Esophagus muscularis mucosa (tissue), 4 donors: ENCODE measurements around the gene DLEU7.

Source experiments
- CTCF ChIP-seq, 3 experiments: fragments of 200-600 bp in 2 of 3; fragments of 450-650 bp in 1 of 3; sonication (generic) in 2 of 3; IDR thresholded peaks; one replicate each; pipeline ENCODE4 v1.5.1; 2017 to 2019; ENCODE audit warnings: antibody characterized with exemption in 3 of 3, mild to moderate bottlenecking in 2 of 3, moderate library complexity in 1 of 3
- EP300 ChIP-seq: sonication (generic); formaldehyde crosslinking; IDR thresholded peaks from one replicate; pipeline ENCODE4 v1.6.1; 2017; ENCODE audit warnings: antibody characterized with exemption
- POLR2A ChIP-seq: fragments of 450-650 bp; IDR thresholded peaks from one replicate; pipeline ENCODE4 v1.6.1; 2017; ENCODE audit warnings: antibody characterized with exemption, moderate library complexity, mild to moderate bottlenecking, low read depth

- TF ChIP-seq CTCF (IDR thresholded peaks at IDR 0.05) (no peak), POLR2A (no peak), EP300 (no peak)
Observed at GRCh38 chr13:50871405-50871804, 27.9 kb upstream of the DLEU7 start.
